Endothelial cell of umbilical vein (primary cell): ENCODE data around the gene RNF168. TPM values are rescaled to one million over a fixed set of nuclear protein-coding genes. Genes with fewer than 3 reads are reported as not detected.
A peak's percentile ranks its signal among the peaks of the same experiment; 100 is the strongest.

ENCODE experiments used
- BruUV-seq: library from RNA; stranded (reverse); fragments of 400-500 nt; replicated peaks from 2 replicates; lab custom pipeline; 2021; lab: Mats Ljungman, UMichigan
- CTCF ChIA-PET: fragments of 300-600, 350-600 bp; sonication (Branson Sonifier 250); formaldehyde crosslinking; loops from one replicate; lab custom pipeline; 2021; ENCODE audit warnings: antibody characterized with exemption, inconsistent platforms; lab: Charles Lee
- POLR2A ChIA-PET: fragments of 300-600, 350-600 bp; sonication (Branson Sonifier 250); formaldehyde crosslinking; loops from one replicate; lab custom pipeline; 2021; ENCODE audit warnings: antibody characterized with exemption, inconsistent platforms; lab: Charles Lee
- DNase-seq: peaks from one replicate; pipeline ENCODE4 v3.0.0-alpha.2; 2011; ENCODE audit warnings: low read depth, low spot score
- FAIRE-seq: peaks from 2 replicates; lab custom pipeline; 2011; peaks lifted over from hg19 to GRCh38; lab: Jason Lieb, UNC
- H2AFZ ChIP-seq: 2 replicates; pipeline ENCODE4 v1.6.0; 2012; ENCODE audit warnings: low read depth, low read length, control low read depth, inconsistent platforms
- H3K27ac ChIP-seq: 2 replicates; pipeline ENCODE4 v1.5.1; 2011; ENCODE audit warnings: low read depth, mild to moderate bottlenecking, control low read depth, low read length, moderate library complexity; ENCODE audit not compliant: insufficient read depth
- H3K27me3 ChIP-seq, 2 experiments: 2 replicates each; pipeline versions ENCODE4 v1.6.0 to v1.6.1; 2011; ENCODE audit warnings: low read length in 2 of 2, mixed read lengths in 1 of 2; ENCODE audit not compliant: control insufficient read depth in 2 of 2, insufficient read depth in 2 of 2
- H3K36me3 ChIP-seq, 2 experiments: 2 replicates in 1 of 2; 3 replicates in 1 of 2; pipeline ENCODE4 v1.5.1; 2011; ENCODE audit warnings: low read length in 2 of 2, mild to moderate bottlenecking in 1 of 2, moderate library complexity in 1 of 2; ENCODE audit not compliant: control insufficient read depth in 2 of 2, insufficient read depth in 2 of 2; ENCODE audit errors: extremely low read depth in 1 of 2
- H3K4me1 ChIP-seq: 3 replicates; pipeline ENCODE4 v1.5.1; 2011; ENCODE audit warnings: mild to moderate bottlenecking, low read length; ENCODE audit not compliant: control insufficient read depth, insufficient read depth; ENCODE audit errors: extremely low read depth
- H3K4me2 ChIP-seq: 2 replicates; pipeline ENCODE4 v1.6.1; 2011; ENCODE audit warnings: low read length, control low read depth, mixed read lengths; ENCODE audit not compliant: insufficient read depth
- H3K4me3 ChIP-seq, 3 experiments: fragments of 200-600 bp in 1 of 3; sonication (generic), shearing (Covaris generic) in 1 of 3; replicated peaks in 1 of 3; 2 replicates each; pipeline ENCODE4 v1.5.1; 2011 to 2016; ENCODE audit warnings: control low read depth in 3 of 3, low read length in 3 of 3, mild to moderate bottlenecking in 2 of 3, inconsistent platforms in 1 of 3, low read depth in 1 of 3, moderate library complexity in 1 of 3; ENCODE audit not compliant: insufficient read depth in 1 of 3
- H3K79me2 ChIP-seq: 2 replicates; pipeline ENCODE4 v1.6.0; 2012; ENCODE audit warnings: low read length, inconsistent platforms; ENCODE audit not compliant: control insufficient read depth, insufficient read depth
- H3K9ac ChIP-seq: replicated peaks from 2 replicates; pipeline ENCODE3; 2011; ENCODE audit warnings: low read length, control low read depth; ENCODE audit not compliant: insufficient read depth; ENCODE audit errors: extremely low read depth
- H3K9me1 ChIP-seq: replicated peaks from 3 replicates; pipeline ENCODE4 v1.6.0; 2011; ENCODE audit warnings: mild to moderate bottlenecking, low read length; ENCODE audit not compliant: control insufficient read depth, insufficient read depth; ENCODE audit errors: extremely low read depth
- H3K9me3 ChIP-seq: replicated peaks from 2 replicates; pipeline ENCODE4 v1.5.1; 2012; ENCODE audit warnings: low read length, inconsistent platforms; ENCODE audit not compliant: control insufficient read depth, insufficient read depth
- H4K20me1 ChIP-seq: replicated peaks from 2 replicates; pipeline ENCODE3; 2011; ENCODE audit warnings: mild to moderate bottlenecking, low read length; ENCODE audit not compliant: control insufficient read depth, insufficient read depth; ENCODE audit errors: extremely low read depth
- FOS ChIP-seq: IDR thresholded peaks from 2 replicates; pipeline ENCODE4 v1.6.1; 2011; ENCODE audit warnings: mild to moderate bottlenecking, low read length, moderate library complexity, borderline replicate concordance; ENCODE audit not compliant: insufficient read depth
- GATA2 ChIP-seq: IDR thresholded peaks from 2 replicates; pipeline ENCODE4 v1.7.0; 2011; ENCODE audit warnings: low read depth, mild to moderate bottlenecking, moderate library complexity, mixed read lengths, low read length; ENCODE audit not compliant: insufficient read length, insufficient read depth
- JUN ChIP-seq: IDR thresholded peaks from 2 replicates; pipeline ENCODE4 v1.6.1; 2011; ENCODE audit warnings: borderline replicate concordance, low read depth; ENCODE audit not compliant: insufficient read length, insufficient read depth
- MAX ChIP-seq: IDR thresholded peaks from 2 replicates; pipeline ENCODE4 v1.6.1; 2011; ENCODE audit not compliant: insufficient read depth, insufficient read length
- MYC ChIP-seq: IDR thresholded peaks from one replicate; pipeline ENCODE4 v1.6.1; 2011; ENCODE audit warnings: mild to moderate bottlenecking, low read depth, low read length
- POLR2A ChIP-seq: IDR thresholded peaks from 2 replicates; pipeline ENCODE4 v1.6.1; 2012; ENCODE audit warnings: low read depth, mild to moderate bottlenecking, control low read depth, low read length
- POLR2AphosphoS5 ChIP-seq: IDR thresholded peaks from 2 replicates; pipeline ENCODE4 v1.6.1; 2012; ENCODE audit warnings: low read depth, mild to moderate bottlenecking, control low read depth, low read length, moderate library complexity; ENCODE audit not compliant: insufficient read depth
- dilution Hi-C: fragments of 300-500 bp; cut with MboI; formaldehyde crosslinking; loops from one replicate; pipeline ENCODE4 v1.15.0; 2019; ENCODE audit warnings: low sequenced_read_pairs; ENCODE audit not compliant: extremely low pct_ligation_motif_present
- intact Hi-C: fragments of 100-400 bp; cut with micrococcal nuclease; formaldehyde crosslinking; loops from one replicate; pipeline ENCODE4 v1.10.0; 2022
- polyA plus RNA-seq, 4 experiments: library from polyadenylated mRNA; depleted of rRNA in 3 of 4; stranded (reverse) in 3 of 4; unstranded in 1 of 4; fragments of >200 nt; gene quantifications; 2 replicates each; pipeline versions ENCODE4 v1.2.1 to v1.2.3, GENCODE V29; 2011 to 2012; ENCODE audit warnings: missing spikeins in 1 of 4
- total RNA-seq: library from RNA; stranded (reverse); gene quantifications from 2 replicates; pipeline ENCODE4 v1.2.3, GENCODE V29; 2021

The RNF168 gene
- total and polyA plus RNA-seq, 2 donors (not counting 3 experiments of a cell fraction or from before 2014, with no cell fraction given), result 4.0 to 32.9 TPM

DNA sequence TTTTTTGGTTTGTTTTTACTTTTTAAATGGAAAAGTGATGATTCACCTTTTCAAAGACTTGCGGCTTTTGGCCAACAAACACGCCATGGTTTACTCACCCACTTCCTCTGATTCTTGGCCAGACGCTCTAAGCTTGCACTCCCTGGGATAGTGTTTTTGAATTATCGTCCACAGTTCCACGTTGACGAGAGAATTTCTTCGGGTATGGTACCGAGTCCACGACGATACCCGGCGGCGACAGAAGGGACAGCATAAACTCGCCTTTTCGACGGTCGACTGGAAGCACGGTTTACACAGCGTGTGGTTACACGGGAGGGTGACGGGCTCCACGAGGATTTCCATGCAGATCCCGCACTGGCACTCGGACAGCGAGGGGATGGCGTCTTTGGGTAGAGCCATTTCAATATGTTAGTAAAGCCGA, 783 bp downstream of the RNF168 start:
- Histone ChIP-seq H3K4me2 (peak overlapping the region; percentile 47), H4K20me1 (no peaks in the 10 kb centered on the region), H2AFZ (no peak overlapping the region), H3K9me3 (no peaks in the 10 kb centered on the region), H3K27me3 (no peaks in the 10 kb centered on the region), H3K9me1 (no peaks in the 10 kb centered on the region), H3K27ac (peak overlapping the region; percentile 85), H3K79me2 (peaks cover 49% of the 10 kb centered on the region), H3K4me1 (peaks cover 13% of the 10 kb centered on the region), H3K9ac (peak overlapping the region; percentile 75), H3K36me3 (no peaks in the 10 kb centered on the region), H3K4me3 (peak overlapping the region; percentile 61 to 84 (median 67))
- FAIRE-seq (peak; percentile 82), DNase-seq (peak; percentile 92)
- TF ChIP-seq FOS (peak; percentile 93), MYC (peak; percentile 23), POLR2A (no peak), MAX (no peak), JUN (peak; percentile 82), POLR2AphosphoS5 (peak; percentile 58), GATA2 (no peak)
- dilution Hi-C loops, result no loop called here
- POLR2A ChIA-PET, result interaction anchor here (0.6 kb wide), 1 partner anchor 903 kb away, joined by 3 read pairs; no protein-coding TSS in a partner anchor
- CTCF ChIA-PET, result interaction anchor here (1.0 to 4.0 kb wide), 3 partner anchors 16 to 26 kb away, joined by 3 to 17 read pairs (median 4); no protein-coding TSS in a partner anchor
- intact Hi-C loops, result loop anchor here (1.0 to 5.0 kb wide), 6 partner anchors 26 to 420 kb away; partner anchors contain the start of genes DYNLT2B, PCYT1A, TFRC and UBXN7
- BruUV-seq, result TSS peak; percentile 77
